ENCODE data around the gene APEH.

DNA sequence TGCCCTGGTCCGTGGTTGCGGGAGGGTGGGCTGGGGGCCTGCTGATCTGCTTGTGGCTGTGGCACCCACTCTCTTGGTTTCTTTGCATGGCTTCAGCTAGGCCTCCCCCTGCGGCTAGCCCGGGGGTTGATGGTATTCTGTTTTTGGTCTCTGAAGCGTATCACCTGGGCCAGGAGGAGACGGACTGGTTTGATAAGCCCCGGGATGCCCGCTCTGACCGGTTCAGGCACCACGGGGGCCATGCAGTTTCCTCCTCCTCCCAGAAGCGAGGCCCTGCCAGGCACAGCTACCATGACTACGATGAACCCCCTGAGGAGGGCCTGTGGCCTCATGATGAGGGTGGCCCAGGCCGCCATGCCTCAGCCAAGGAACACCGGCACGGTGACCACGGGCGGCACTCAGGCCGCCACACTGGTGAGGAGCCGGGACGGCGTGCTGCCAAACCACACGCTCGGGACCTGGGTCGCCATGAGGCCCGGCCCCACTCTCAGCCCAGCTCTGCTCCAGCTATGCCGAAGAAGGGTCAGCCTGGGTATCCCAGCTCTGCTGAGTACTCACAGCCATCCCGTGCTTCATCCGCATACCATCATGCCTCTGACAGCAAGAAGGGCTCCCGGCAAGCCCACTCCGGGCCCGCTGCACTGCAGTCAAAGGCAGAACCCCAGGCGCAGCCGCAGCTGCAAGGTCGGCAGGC is 11.3 kb upstream of the APEH start:
- TF ChIP-seq, protein P1, sequence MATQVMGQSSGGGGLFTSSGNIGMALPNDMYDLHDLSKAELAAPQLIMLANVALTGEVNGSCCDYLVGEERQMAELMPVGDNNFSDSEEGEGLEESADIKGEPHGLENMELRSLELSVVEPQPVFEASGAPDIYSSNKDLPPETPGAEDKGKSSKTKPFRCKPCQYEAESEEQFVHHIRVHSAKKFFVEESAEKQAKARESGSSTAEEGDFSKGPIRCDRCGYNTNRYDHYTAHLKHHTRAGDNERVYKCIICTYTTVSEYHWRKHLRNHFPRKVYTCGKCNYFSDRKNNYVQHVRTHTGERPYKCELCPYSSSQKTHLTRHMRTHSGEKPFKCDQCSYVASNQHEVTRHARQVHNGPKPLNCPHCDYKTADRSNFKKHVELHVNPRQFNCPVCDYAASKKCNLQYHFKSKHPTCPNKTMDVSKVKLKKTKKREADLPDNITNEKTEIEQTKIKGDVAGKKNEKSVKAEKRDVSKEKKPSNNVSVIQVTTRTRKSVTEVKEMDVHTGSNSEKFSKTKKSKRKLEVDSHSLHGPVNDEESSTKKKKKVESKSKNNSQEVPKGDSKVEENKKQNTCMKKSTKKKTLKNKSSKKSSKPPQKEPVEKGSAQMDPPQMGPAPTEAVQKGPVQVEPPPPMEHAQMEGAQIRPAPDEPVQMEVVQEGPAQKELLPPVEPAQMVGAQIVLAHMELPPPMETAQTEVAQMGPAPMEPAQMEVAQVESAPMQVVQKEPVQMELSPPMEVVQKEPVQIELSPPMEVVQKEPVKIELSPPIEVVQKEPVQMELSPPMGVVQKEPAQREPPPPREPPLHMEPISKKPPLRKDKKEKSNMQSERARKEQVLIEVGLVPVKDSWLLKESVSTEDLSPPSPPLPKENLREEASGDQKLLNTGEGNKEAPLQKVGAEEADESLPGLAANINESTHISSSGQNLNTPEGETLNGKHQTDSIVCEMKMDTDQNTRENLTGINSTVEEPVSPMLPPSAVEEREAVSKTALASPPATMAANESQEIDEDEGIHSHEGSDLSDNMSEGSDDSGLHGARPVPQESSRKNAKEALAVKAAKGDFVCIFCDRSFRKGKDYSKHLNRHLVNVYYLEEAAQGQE (IDR thresholded peaks at IDR 0.05; ENCODE audit: unreplicated experiment), result no peak
- TF ChIP-seq EZH2 (IDR thresholded peaks at IDR 0.05; ENCODE audit: low read depth, unreplicated experiment), result no peak

All from GM23338 (cell line).